HEK293 (cell line): ENCODE measurements around the gene DISP3.

ENCODE experiments used
- CTCF ChIA-PET: fragments of 350-600 bp; formaldehyde crosslinking; extraction: SDS; loops from one replicate; lab custom pipeline; 2021; ENCODE audit warnings: antibody characterized with exemption; lab: Yijun Ruan, JAX
- POLR2A ChIA-PET: fragments of 300-600 bp; formaldehyde crosslinking; extraction: SDS; loops from one replicate; lab custom pipeline; 2020; ENCODE audit warnings: antibody characterized with exemption, inconsistent platforms; lab: Yijun Ruan, JAX
- H3K27ac ChIP-seq: fragments of 200-500 bp; sonication (Bioruptor generic); 2 replicates; pipeline ENCODE4 v1.5.1; 2014; ENCODE audit warnings: low read depth, low read length, control low read depth, inconsistent platforms; ENCODE audit errors: extremely low read depth
- H3K36me3 ChIP-seq, 2 experiments: fragments of 200-500 bp in 1 of 2; sonication (Bioruptor generic) in 1 of 2; 1 replicate in 1 of 2; 2 replicates in 1 of 2; pipeline ENCODE4 v1.5.1; 2014 to 2017; ENCODE audit warnings: inconsistent platforms in 2 of 2, low read length in 2 of 2; ENCODE audit not compliant: control insufficient read depth in 2 of 2, insufficient read depth in 1 of 2
- H3K4me1 ChIP-seq: fragments of 200-500 bp; sonication (Bioruptor generic); 2 replicates; pipeline ENCODE4 v1.5.1; 2014; ENCODE audit warnings: mild to moderate bottlenecking, low read length, inconsistent platforms; ENCODE audit not compliant: control insufficient read depth, insufficient read depth
- H3K4me3 ChIP-seq: 2 replicates; pipeline ENCODE4 v1.5.1; 2011; ENCODE audit warnings: low read depth, mild to moderate bottlenecking, control low read depth, low read length, moderate library complexity
- H3K9me3 ChIP-seq: fragments of 200-500 bp; sonication (Bioruptor generic); 2 replicates; pipeline ENCODE4 v1.5.1; 2014; ENCODE audit warnings: low read depth, low read length, inconsistent platforms; ENCODE audit not compliant: control insufficient read depth, insufficient read depth
- BCL11B ChIP-seq: fragments of 450-650 bp; formaldehyde crosslinking; IDR thresholded peaks from 2 replicates; pipeline ENCODE4 v1.5.1; 2016; ENCODE audit warnings: low read depth, missing biosample characterization, missing genetic modification characterization
- PRDM1 ChIP-seq: fragments of 450-650 bp; formaldehyde crosslinking; IDR thresholded peaks from 2 replicates; pipeline ENCODE4; 2016; ENCODE audit warnings: missing biosample characterization, missing genetic modification characterization
- REPIN1 ChIP-seq: fragments of 450-650 bp; formaldehyde crosslinking; IDR thresholded peaks from 2 replicates; pipeline ENCODE4 v1.5.1; 2017; ENCODE audit warnings: missing biosample characterization, missing genetic modification characterization, low read depth
- SP3 ChIP-seq: fragments of 450-650 bp; formaldehyde crosslinking; IDR thresholded peaks from 2 replicates; pipeline ENCODE4 v1.5.1; 2016; ENCODE audit warnings: missing biosample characterization, missing genetic modification characterization
- ZNF114 ChIP-seq: fragments of 450-650 bp; formaldehyde crosslinking; IDR thresholded peaks from 2 replicates; pipeline ENCODE4 v1.5.0; 2017; ENCODE audit warnings: missing biosample characterization, missing genetic modification characterization
- ZNF146 ChIP-seq: fragments of 450-650 bp; formaldehyde crosslinking; IDR thresholded peaks from 2 replicates; pipeline ENCODE4 v1.5.1; 2016; ENCODE audit warnings: missing biosample characterization, missing genetic modification characterization
- ZNF169 ChIP-seq: fragments of 450-650 bp; formaldehyde crosslinking; IDR thresholded peaks from 2 replicates; pipeline ENCODE4 v1.5.1; 2016; ENCODE audit warnings: missing biosample characterization, missing genetic modification characterization
- ZNF391 ChIP-seq: fragments of 450-650 bp; formaldehyde crosslinking; IDR thresholded peaks from 2 replicates; pipeline ENCODE4 v1.5.1; 2016; ENCODE audit warnings: low read depth, missing biosample characterization, missing genetic modification characterization, borderline replicate concordance
- ZNF404 ChIP-seq: fragments of 450-650 bp; formaldehyde crosslinking; IDR thresholded peaks from 2 replicates; pipeline ENCODE4 v1.5.1; 2017; ENCODE audit warnings: missing biosample characterization, missing genetic modification characterization
- ZNF426 ChIP-seq: fragments of 450-650 bp; formaldehyde crosslinking; IDR thresholded peaks from 2 replicates; pipeline ENCODE4 v1.5.1; 2017; ENCODE audit warnings: missing biosample characterization, missing genetic modification characterization, mild to moderate bottlenecking, inconsistent platforms, moderate library complexity
- ZNF610 ChIP-seq: fragments of 450-650 bp; formaldehyde crosslinking; IDR thresholded peaks from 2 replicates; pipeline ENCODE4 v1.5.1; 2016; ENCODE audit warnings: missing biosample characterization, missing genetic modification characterization, borderline replicate concordance
- ZNF623 ChIP-seq: fragments of 450-650 bp; formaldehyde crosslinking; IDR thresholded peaks from 2 replicates; pipeline ENCODE4 v1.5.1; 2016; ENCODE audit warnings: missing biosample characterization, missing genetic modification characterization
- ZNF629 ChIP-seq: fragments of 450-650 bp; formaldehyde crosslinking; IDR thresholded peaks from 2 replicates; pipeline ENCODE4 v1.5.1; 2017; ENCODE audit warnings: missing biosample characterization, missing genetic modification characterization
- TF ChIP-seq, protein P1 (sequence below): fragments of 450-650 bp; formaldehyde crosslinking; IDR thresholded peaks from 2 replicates; pipeline ENCODE4 v1.5.1; 2016; ENCODE audit warnings: missing biosample characterization, missing genetic modification characterization
- TF ChIP-seq, protein P2 (sequence below): IDR thresholded peaks from 2 replicates; pipeline ENCODE4 v1.6.1; 2011; ENCODE audit warnings: mild to moderate bottlenecking, low read depth, low read length, borderline replicate concordance
- TF ChIP-seq, protein P3 (sequence below): fragments of 450-650 bp; formaldehyde crosslinking; IDR thresholded peaks from 2 replicates; pipeline ENCODE4 v1.5.1; 2016; ENCODE audit warnings: missing biosample characterization, missing genetic modification characterization
- TF ChIP-seq, protein P4 (sequence below): fragments of 450-650 bp; formaldehyde crosslinking; IDR thresholded peaks from 2 replicates; pipeline ENCODE4 v1.5.1; 2016; ENCODE audit warnings: missing biosample characterization, missing genetic modification characterization
- TF ChIP-seq, protein P5 (sequence below): fragments of 450-650 bp; formaldehyde crosslinking; IDR thresholded peaks from 2 replicates; pipeline ENCODE4 v1.5.1; 2016; ENCODE audit warnings: missing biosample characterization, missing genetic modification characterization

Gene DISP3

DNA sequence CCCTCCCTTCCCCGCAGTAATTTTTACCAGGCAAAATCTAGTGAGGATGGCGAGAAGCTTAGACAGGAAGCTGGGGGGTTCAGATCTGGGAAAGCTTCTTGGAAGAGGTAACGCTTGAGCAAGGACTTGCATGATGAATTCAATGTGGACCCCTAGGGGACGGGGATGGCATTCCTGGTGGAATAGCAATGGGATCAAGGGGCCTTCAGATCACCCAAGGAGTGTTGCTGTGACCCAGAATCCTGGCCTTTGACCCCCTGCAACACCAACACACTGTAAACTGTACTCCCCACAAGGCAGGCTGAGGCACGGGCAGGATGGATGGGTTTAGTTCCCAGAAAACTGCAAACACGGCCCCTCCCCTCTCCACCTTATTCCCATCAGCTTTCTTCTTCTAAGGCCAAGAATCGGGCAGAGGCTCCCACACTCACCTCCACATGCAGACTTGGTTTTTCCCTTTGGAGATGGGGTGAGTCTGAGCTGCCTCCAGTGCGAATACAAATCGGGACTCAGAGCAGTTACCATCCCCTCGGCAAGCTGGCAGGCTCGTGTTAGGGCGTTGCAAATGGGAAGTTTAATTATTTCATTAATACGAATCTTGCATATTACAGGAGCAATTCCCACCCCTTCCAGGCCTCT lies 20.1 kb downstream of the DISP3 start (continued):
- TF ChIP-seq, protein P1, sequence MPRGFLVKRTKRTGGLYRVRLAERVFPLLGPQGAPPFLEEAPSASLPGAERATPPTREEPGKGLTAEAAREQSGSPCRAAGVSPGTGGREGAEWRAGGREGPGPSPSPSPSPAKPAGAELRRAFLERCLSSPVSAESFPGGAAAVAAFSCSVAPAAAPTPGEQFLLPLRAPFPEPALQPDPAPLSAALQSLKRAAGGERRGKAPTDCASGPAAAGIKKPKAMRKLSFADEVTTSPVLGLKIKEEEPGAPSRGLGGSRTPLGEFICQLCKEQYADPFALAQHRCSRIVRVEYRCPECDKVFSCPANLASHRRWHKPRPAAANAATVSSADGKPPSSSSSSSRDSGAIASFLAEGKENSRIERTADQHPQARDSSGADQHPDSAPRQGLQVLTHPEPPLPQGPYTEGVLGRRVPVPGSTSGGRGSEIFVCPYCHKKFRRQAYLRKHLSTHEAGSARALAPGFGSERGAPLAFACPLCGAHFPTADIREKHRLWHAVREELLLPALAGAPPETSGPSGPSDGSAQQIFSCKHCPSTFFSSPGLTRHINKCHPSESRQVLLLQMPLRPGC (tag by site-specific recombination) = no peak
- no peak for TF ChIP-seq BCL11B (tag by site-specific recombination)
- no peak for TF ChIP-seq REPIN1 (tag by site-specific recombination)
- TF ChIP-seq, protein P2, sequence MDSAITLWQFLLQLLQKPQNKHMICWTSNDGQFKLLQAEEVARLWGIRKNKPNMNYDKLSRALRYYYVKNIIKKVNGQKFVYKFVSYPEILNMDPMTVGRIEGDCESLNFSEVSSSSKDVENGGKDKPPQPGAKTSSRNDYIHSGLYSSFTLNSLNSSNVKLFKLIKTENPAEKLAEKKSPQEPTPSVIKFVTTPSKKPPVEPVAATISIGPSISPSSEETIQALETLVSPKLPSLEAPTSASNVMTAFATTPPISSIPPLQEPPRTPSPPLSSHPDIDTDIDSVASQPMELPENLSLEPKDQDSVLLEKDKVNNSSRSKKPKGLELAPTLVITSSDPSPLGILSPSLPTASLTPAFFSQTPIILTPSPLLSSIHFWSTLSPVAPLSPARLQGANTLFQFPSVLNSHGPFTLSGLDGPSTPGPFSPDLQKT = no peak

DNA sequence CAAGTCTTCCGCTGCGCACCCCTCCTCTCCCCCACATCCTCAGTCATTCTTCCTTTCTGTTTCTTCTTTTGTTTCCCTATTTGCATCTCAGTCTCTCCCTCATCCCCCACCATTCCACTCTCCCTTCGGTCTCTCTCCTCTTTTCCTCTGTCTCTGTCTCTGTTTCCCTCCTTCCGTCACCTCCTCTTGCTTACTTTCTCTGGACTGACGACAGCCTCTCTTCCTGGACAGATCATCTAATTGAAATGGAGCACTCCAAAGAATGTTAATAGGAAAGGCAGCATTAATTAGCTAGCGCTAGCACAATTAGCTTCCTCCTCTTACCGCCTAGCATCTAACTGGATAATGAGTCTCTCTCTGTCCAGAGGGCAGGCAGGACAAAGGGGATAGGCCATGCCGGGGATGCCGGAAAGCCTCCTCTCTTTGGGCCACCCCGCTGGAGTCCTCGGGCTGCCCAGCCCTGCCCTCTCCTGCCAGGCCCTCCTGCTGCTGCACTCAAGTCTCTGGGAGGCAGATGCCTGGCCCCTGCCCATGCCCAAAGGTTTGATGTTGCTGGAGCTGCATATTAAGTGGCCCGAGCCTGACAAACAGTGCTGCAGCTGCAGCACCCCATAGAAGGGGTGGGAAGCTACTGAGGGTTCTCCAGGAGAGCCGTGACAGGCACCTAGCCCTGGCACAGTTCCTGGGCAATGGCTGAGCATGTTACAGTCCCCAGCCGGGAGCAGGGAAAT lies 20.8 kb downstream of the DISP3 start:
- CTCF ChIA-PET = no interaction called here
- Histone ChIP-seq H3K27ac (no peak overlapping the region), H3K4me3 (no peak overlapping the region), H3K9me3 (no peaks in the 10 kb centered on the region), H3K36me3 (no peaks in the 10 kb centered on the region), H3K4me1 (no peaks in the 10 kb centered on the region)
- TF ChIP-seq, protein P3, sequence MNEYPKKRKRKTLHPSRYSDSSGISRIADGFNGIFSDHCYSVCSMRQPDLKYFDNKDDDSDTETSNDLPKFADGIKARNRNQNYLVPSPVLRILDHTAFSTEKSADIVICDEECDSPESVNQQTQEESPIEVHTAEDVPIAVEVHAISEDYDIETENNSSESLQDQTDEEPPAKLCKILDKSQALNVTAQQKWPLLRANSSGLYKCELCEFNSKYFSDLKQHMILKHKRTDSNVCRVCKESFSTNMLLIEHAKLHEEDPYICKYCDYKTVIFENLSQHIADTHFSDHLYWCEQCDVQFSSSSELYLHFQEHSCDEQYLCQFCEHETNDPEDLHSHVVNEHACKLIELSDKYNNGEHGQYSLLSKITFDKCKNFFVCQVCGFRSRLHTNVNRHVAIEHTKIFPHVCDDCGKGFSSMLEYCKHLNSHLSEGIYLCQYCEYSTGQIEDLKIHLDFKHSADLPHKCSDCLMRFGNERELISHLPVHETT = no peak
- TF ChIP-seq ZNF391 (tag by site-specific recombination) = no peak
- TF ChIP-seq ZNF169 (tag by site-specific recombination) = no peak
- TF ChIP-seq ZNF404 (tag by site-specific recombination) = no peak
- TF ChIP-seq ZNF114 (tag by site-specific recombination) = no peak
- TF ChIP-seq ZNF146 (tag by site-specific recombination) = no peak
- TF ChIP-seq, protein P4, sequence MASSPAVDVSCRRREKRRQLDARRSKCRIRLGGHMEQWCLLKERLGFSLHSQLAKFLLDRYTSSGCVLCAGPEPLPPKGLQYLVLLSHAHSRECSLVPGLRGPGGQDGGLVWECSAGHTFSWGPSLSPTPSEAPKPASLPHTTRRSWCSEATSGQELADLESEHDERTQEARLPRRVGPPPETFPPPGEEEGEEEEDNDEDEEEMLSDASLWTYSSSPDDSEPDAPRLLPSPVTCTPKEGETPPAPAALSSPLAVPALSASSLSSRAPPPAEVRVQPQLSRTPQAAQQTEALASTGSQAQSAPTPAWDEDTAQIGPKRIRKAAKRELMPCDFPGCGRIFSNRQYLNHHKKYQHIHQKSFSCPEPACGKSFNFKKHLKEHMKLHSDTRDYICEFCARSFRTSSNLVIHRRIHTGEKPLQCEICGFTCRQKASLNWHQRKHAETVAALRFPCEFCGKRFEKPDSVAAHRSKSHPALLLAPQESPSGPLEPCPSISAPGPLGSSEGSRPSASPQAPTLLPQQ (tag by site-specific recombination) = no peak
- TF ChIP-seq, protein P5, sequence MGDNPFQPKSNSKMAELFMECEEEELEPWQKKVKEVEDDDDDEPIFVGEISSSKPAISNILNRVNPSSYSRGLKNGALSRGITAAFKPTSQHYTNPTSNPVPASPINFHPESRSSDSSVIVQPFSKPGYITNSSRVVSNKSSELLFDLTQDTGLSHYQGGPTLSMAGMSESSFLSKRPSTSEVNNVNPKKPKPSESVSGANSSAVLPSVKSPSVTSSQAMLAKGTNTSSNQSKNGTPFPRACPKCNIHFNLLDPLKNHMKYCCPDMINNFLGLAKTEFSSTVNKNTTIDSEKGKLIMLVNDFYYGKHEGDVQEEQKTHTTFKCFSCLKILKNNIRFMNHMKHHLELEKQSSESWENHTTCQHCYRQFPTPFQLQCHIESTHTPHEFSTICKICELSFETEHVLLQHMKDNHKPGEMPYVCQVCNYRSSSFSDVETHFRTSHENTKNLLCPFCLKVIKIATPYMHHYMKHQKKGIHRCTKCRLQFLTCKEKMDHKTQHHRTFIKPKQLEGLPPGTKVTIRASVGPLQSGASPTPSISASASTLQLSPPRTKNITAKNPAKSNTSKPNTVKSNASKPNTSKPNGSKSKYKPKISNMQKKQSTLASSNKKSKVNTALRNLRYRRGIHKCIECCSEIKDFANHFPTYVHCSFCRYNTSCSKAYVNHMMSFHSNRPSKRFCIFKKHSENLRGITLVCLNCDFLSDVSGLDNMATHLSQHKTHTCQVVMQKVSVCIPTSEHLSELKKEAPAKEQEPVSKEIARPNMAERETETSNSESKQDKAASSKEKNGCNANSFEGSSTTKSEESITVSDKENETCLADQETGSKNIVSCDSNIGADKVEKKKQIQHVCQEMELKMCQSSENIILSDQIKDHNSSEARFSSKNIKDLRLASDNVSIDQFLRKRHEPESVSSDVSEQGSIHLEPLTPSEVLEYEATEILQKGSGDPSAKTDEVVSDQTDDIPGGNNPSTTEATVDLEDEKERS (tag by site-specific recombination) = no peak
- no peak for TF ChIP-seq ZNF426 (tag by site-specific recombination)
- no peak for TF ChIP-seq ZNF629 (tag by site-specific recombination)
- no peak for TF ChIP-seq PRDM1
- TF ChIP-seq, protein P1 (tag by site-specific recombination) = no peak
- no peak for TF ChIP-seq ZNF610 (tag by site-specific recombination)
- TF ChIP-seq SP3 (tag by site-specific recombination) = no peak
- TF ChIP-seq ZNF623 (tag by site-specific recombination) = no peak
- POLR2A ChIA-PET = no interaction called here
